PC-3 (cell line): Measurements from ENCODE around the gene SLC25A25. TPM values are rescaled to one million over a fixed set of nuclear protein-coding genes. Genes with fewer than 3 reads are reported as not detected.
A peak's percentile ranks its signal among the peaks of the same experiment; 100 is the strongest.
"Not testable (repeated sequence)": the region's sequence is repeated elsewhere in the genome, so short reads cannot be mapped to it uniquely, and the experiment has no call there.

Source experiments
- ATAC-seq: fragments of 200-7000 bp; cut with Tn5 transposase; 2 replicates; pipeline ENCODE4 v1.9.1; 2020; ENCODE audit warnings: mild to moderate bottlenecking, moderate library complexity
- BruUV-seq: library from RNA; stranded (reverse); fragments of 400-500 nt; replicated peaks from 2 replicates; lab custom pipeline; 2021; lab: Mats Ljungman, UMichigan
- CTCF ChIA-PET: fragments of 300-600 bp; sonication (Branson Sonifier 250); formaldehyde crosslinking; loops from one replicate; lab custom pipeline; 2022; ENCODE audit warnings: antibody characterized with exemption; lab: Charles Lee
- POLR2A ChIA-PET: fragments of 300-600 bp; sonication (Branson Sonifier 250); formaldehyde crosslinking; loops from one replicate; lab custom pipeline; 2022; ENCODE audit warnings: antibody characterized with exemption; ENCODE audit not compliant: unreplicated experiment; lab: Charles Lee
- DNase-seq: peaks from one replicate; pipeline ENCODE4 v3.0.0-alpha.2; 2015
- H2AFZ ChIP-seq: fragments of 300-600 bp; sonication (generic); 2 replicates; pipeline ENCODE4 v1.6.0; 2016; ENCODE audit warnings: antibody characterized with exemption, low read length
- H3F3A ChIP-seq: fragments of 300-600 bp; sonication (generic); one replicate; pipeline ENCODE4 v1.6.0; 2017; ENCODE audit warnings: antibody characterized with exemption, low read length, control low read depth, mild to moderate bottlenecking; ENCODE audit not compliant: unreplicated experiment
- H3K27ac ChIP-seq: fragments of 300-600 bp; sonication (generic); 2 replicates; pipeline ENCODE4 v1.5.1; 2016; ENCODE audit warnings: mild to moderate bottlenecking, low read length
- H3K27me3 ChIP-seq: fragments of 300-600 bp; sonication (generic); 2 replicates; pipeline ENCODE4 v1.6.1; 2016; ENCODE audit warnings: low read length, mixed read lengths
- H3K36me3 ChIP-seq: fragments of 300-600 bp; sonication (generic); 2 replicates; pipeline ENCODE4 v1.6.1; 2016; ENCODE audit warnings: low read depth, mixed run types, low read length, mixed read lengths
- H3K4me1 ChIP-seq: fragments of 300-600 bp; sonication (generic); 2 replicates; pipeline ENCODE4 v1.5.1; 2016; ENCODE audit warnings: low read length; ENCODE audit not compliant: insufficient read depth
- H3K4me2 ChIP-seq: fragments of 300-600 bp; sonication (generic); 2 replicates; pipeline ENCODE4 v1.6.0; 2016; ENCODE audit warnings: low read length
- H3K4me3 ChIP-seq: fragments of 300-600 bp; sonication (generic); 2 replicates; pipeline ENCODE4 v1.5.1; 2016; ENCODE audit warnings: mild to moderate bottlenecking, low read length, mixed read lengths
- H3K79me2 ChIP-seq: fragments of 300-600 bp; sonication (generic); 2 replicates; pipeline ENCODE4 v1.6.1; 2017; ENCODE audit warnings: low read length, mixed read lengths
- H3K9ac ChIP-seq: fragments of 300-600 bp; sonication (generic); 2 replicates; pipeline ENCODE4 v1.6.0; 2016; ENCODE audit warnings: mild to moderate bottlenecking, low read length
- H3K9me2 ChIP-seq: fragments of 300-600 bp; sonication (generic); replicated peaks from 2 replicates; pipeline ENCODE4 v1.6.1; 2016; ENCODE audit warnings: mixed run types, low read length, mixed read lengths
- H3K9me3 ChIP-seq: fragments of 300-600 bp; sonication (generic); 2 replicates; pipeline ENCODE4 v1.6.1; 2016; ENCODE audit warnings: low read length, mixed read lengths
- H4K20me1 ChIP-seq: fragments of 300-600 bp; sonication (generic); 2 replicates; pipeline ENCODE4 v1.6.1; 2016; ENCODE audit warnings: low read length, mixed read lengths
- CTCF ChIP-seq: fragments of 300-600 bp; sonication (generic); conservative IDR thresholded peaks from 2 replicates; pipeline ENCODE4 v1.5.1; 2017; ENCODE audit warnings: antibody characterized with exemption, low read depth, mild to moderate bottlenecking, low read length
- EZH2 ChIP-seq: fragments of 300-600 bp; sonication (generic); IDR thresholded peaks from one replicate; pipeline ENCODE4 v1.6.1; 2017; ENCODE audit warnings: antibody characterized with exemption, mild to moderate bottlenecking, low read length; ENCODE audit not compliant: unreplicated experiment
- EZH2phosphoT487 ChIP-seq: fragments of 300-600 bp; sonication (generic); IDR thresholded peaks from 2 replicates; pipeline ENCODE4 v1.6.1; 2018; ENCODE audit warnings: mild to moderate bottlenecking, antibody characterized with exemption, low read length, borderline replicate concordance
- intact Hi-C: fragments of 100-400 bp; cut with micrococcal nuclease; formaldehyde crosslinking; loops from 2 replicates; pipeline ENCODE4 v1.9.0; 2023
- total RNA-seq: library from RNA; depleted of rRNA; stranded (reverse); fragments of >200 nt; gene quantifications from 2 replicates; pipeline ENCODE4 v1.2.3, GENCODE V29; 2014

The SLC25A25 gene
- total RNA-seq, 1 experiment from 2014 or later, result 25.2 TPM

GRCh38 chr9:128070874-128071273 lies 2.8 kb downstream of the SLC25A25 start:
- Histone ChIP-seq H3K9me2 (no peaks in the 10 kb centered on the region), H3K4me2 (peak overlapping the region; percentile 22; the same call in 1 of the 2 replicates), H3K27ac (no peak overlapping the region), H4K20me1 (no peaks in the 10 kb centered on the region), H3K79me2 (peaks cover 83% of the 10 kb centered on the region), H3K27me3 (no peaks in the 10 kb centered on the region), H3F3A (peaks cover 7% of the 10 kb centered on the region), H3K4me3 (no peak overlapping the region), H2AFZ (no peak overlapping the region), H3K9me3 (no peaks in the 10 kb centered on the region), H3K36me3 (no peaks in the 10 kb centered on the region), H3K4me1 (peaks cover 34% of the 10 kb centered on the region), H3K9ac (no peak overlapping the region)
- TF ChIP-seq EZH2, result no peak
- no peak for TF ChIP-seq EZH2phosphoT487
- no peak for TF ChIP-seq CTCF
- intact Hi-C loops, result no loop called here
- BruUV-seq, result TSS peak; percentile 10
- POLR2A ChIA-PET, result no interaction called here
- CTCF ChIA-PET, result no interaction called here
- ATAC-seq (no peak), DNase-seq (no peak)

- H3K9me3 ChIP-seq, H3K9me2 ChIP-seq, DNase-seq, H3K4me3 ChIP-seq, H3K36me3 ChIP-seq, ATAC-seq, POLR2A ChIA-PET, H2AFZ ChIP-seq, H3K27me3 ChIP-seq, intact Hi-C loops, BruUV-seq, H3F3A ChIP-seq, H4K20me1 ChIP-seq, CTCF ChIA-PET, H3K9ac ChIP-seq: not testable (repeated sequence)
- peak overlapping the region; percentile 67 for H3K27ac ChIP-seq
- H3K4me2 ChIP-seq, result peak overlapping the region; percentile 68; the same call in 1 of the 2 replicates
- H3K4me1 ChIP-seq, result peaks cover 28% of the 10 kb centered on the region
- peaks cover 80% of the 10 kb centered on the region for H3K79me2 ChIP-seq
These were observed 3.4 kb downstream of the SLC25A25 start for GRCh38 chr9:128071475-128071874.

- peak overlapping the region; percentile 10; the same call in 1 of the 2 replicates for H3K4me3 ChIP-seq
- no peaks in the 10 kb centered on the region for H3K36me3 ChIP-seq
- ATAC-seq (no peak), DNase-seq (peak; percentile 84)
- no peak overlapping the region; the same call in 1 of the 2 replicates for H3K9ac ChIP-seq
- H3K27ac ChIP-seq, result peak overlapping the region; percentile 67
- H3K9me2 ChIP-seq, result no peaks in the 10 kb centered on the region
- H3K4me1 ChIP-seq, result peaks cover 23% of the 10 kb centered on the region
- H3K79me2 ChIP-seq, result peaks cover 83% of the 10 kb centered on the region
- no peaks in the 10 kb centered on the region for H3K9me3 ChIP-seq
- H3F3A ChIP-seq, result peaks cover 7% of the 10 kb centered on the region
- H4K20me1 ChIP-seq, result no peaks in the 10 kb centered on the region
- intact Hi-C loops, result no loop called here
- no peak for TF ChIP-seq EZH2
- TF ChIP-seq EZH2phosphoT487, result no peak
- TF ChIP-seq CTCF, result no peak
- peak overlapping the region; percentile 68 for H3K4me2 ChIP-seq
- POLR2A ChIA-PET, result interaction anchor here (0.6 to 0.8 kb wide), 3 partner anchors 13 to 1953 kb away, joined by 3 to 6 read pairs (median 3); no protein-coding TSS in a partner anchor
- CTCF ChIA-PET, result interaction anchor here (1.5 kb wide), 1 partner anchor 45 kb away, joined by 3 read pairs; no protein-coding TSS in a partner anchor
- H2AFZ ChIP-seq, result no peak overlapping the region
- H3K27me3 ChIP-seq, result no peaks in the 10 kb centered on the region
- BruUV-seq, result no TSS peak
These were observed 4.4 kb downstream of the SLC25A25 start for GRCh38 chr9:128072144-128073021.
